Measurements from ENCODE around the gene TMEM60. TPM values are rescaled to one million over a fixed set of nuclear protein-coding genes. Genes with fewer than 3 reads are reported as not detected.

The TMEM60 gene
- total and polyA plus RNA-seq, 2 donors (not counting 3 experiments of a cell fraction or from before 2014, with no cell fraction given), result 15.8 to 19.5 TPM

DNA sequence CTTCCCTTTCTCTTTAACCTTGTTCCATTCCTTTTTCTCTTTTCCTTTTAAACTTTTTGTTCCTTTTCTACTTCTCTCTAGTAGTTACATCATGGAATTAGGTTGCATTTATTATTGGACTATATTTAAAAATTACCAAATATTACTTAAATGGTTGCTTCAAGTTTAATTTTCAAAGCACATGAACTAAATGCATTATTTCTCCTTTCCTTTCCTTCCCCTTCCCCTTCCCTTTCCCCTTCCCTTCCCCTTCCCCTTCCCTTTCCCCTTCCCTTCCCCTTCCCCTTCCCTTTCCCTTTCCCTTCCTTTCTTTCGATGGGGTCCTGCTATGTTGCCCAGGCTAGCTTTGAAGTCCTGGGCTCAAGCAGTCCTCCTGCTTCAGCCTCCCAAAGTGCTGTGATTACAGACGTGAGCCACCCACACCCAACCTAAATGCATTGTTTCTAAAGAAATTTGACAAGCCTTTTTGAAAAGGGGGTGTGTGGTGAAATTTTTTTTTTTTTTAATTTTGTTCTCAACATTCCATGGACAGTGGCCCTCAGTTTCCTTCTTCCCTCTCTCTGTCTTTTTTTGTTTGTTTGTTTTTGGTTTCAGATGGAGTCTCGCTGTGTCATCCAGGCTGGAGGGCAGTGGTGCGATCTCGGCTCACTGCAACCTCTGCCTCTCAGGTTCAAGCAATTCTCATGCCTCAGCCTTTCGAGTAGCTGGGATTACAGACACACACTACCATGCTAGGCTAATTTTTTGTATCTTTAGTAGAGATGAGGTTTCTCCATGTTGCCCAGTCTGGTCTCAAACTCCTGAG is 31.2 kb downstream of the TMEM60 start:
- Histone ChIP-seq H3K9me1 (replicated peaks; ENCODE audit: control insufficient read depth, extremely low read depth, insufficient read depth, low read length) (no peaks in the 10 kb centered on the region), H4K20me1 (replicated peaks; ENCODE audit: control insufficient read depth, extremely low read depth, insufficient read depth, low read length) (no peaks in the 10 kb centered on the region), H3K27ac (ENCODE audit: insufficient read depth, low read depth, low read length) (no peak overlapping the region), H3K9ac (replicated peaks; ENCODE audit: extremely low read depth, insufficient read depth, low read length) (no peak overlapping the region), H3K79me2 (ENCODE audit: control insufficient read depth, insufficient read depth, low read length) (peaks cover 4% of the 10 kb centered on the region), H3K27me3 (ENCODE audit: control insufficient read depth in 2 of 2, insufficient read depth in 2 of 2, low read length in 2 of 2) (no peaks in the 10 kb centered on the region), H3K4me1 (ENCODE audit: control insufficient read depth, extremely low read depth, insufficient read depth, low read length) (no peaks in the 10 kb centered on the region), H3K4me3 (replicated peaks in 1 of 3; ENCODE audit: insufficient read depth in 1 of 3, low read depth in 1 of 3, low read length in 3 of 3) (no peak overlapping the region), H3K36me3 (ENCODE audit: control insufficient read depth in 2 of 2, extremely low read depth in 1 of 2, insufficient read depth in 2 of 2, low read length in 2 of 2) (no peaks in the 10 kb centered on the region), H3K4me2 (ENCODE audit: insufficient read depth, low read length) (no peak overlapping the region), H2AFZ (ENCODE audit: low read depth, low read length) (no peak overlapping the region), H3K9me3 (replicated peaks; ENCODE audit: control insufficient read depth, insufficient read depth, low read length) (no peaks in the 10 kb centered on the region)
- intact Hi-C loops (cut with micrococcal nuclease) (no loop called here), dilution Hi-C loops (cut with MboI; ENCODE audit: extremely low pct_ligation_motif_present, low sequenced_read_pairs) (no loop called here)
- TF ChIP-seq MYC (IDR thresholded peaks at IDR 0.05; ENCODE audit: low read depth, low read length), result no peak
- TF ChIP-seq, protein P1, sequence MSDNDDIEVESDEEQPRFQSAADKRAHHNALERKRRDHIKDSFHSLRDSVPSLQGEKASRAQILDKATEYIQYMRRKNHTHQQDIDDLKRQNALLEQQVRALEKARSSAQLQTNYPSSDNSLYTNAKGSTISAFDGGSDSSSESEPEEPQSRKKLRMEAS (IDR thresholded peaks at IDR 0.05; ENCODE audit: insufficient read depth, insufficient read length), result no peak
- CTCF ChIA-PET, result interaction anchor here (2.1 kb wide), 1 partner anchor 273 kb away, joined by 4 read pairs; no protein-coding TSS in a partner anchor
- no peak for FAIRE-seq
- no TSS peak for BruUV-seq (replicated peaks)
- DNase-seq (ENCODE audit: low read depth, low spot score), result no peak
- POLR2A ChIA-PET, result no interaction called here

DNA sequence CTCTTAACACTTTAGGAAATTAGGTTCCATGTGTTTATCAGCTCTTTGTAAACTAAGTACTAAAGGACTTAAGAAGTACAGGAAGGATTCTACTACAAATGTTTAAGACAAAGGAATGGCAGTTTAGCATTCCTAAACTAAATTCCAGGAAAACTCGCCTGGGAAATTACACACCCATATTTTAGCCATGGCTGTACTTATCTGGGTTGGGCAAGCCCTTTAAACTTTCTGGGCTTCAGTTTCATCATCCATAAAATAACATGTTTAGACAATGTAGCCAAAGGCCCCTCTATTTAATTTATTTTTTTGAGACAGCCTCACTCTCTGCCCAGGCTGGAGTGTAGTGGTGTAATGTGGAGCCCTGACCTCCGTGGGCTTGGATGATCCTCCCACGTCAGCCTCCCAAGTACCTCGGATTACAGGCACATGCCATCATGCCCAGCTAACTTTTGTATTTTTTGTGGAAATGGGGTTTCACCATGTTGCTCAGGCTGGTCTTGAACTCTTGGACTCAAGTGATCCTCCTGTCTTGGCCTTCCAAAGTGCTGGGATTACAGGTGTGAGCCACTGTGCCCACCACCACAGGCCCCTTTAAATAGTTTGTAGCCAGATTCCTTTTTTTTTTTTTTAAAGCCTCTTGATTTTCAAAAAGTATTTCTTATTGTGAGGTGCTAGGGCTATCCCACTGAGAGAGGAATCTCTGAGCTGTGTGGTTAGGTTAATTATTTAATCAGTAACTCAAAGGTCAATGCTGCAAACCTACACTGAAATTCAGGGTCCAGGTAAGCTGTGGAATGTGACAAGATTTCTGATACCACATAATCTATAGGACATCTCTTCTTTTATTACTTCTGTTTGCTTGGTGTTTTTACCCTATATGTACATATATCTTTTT is 32.1 kb downstream of the TMEM60 start:
- intact Hi-C loops (cut with micrococcal nuclease), result no loop called here
- Histone ChIP-seq H3K9me3 (replicated peaks; ENCODE audit: control insufficient read depth, insufficient read depth, low read length) (no peaks in the 10 kb centered on the region), H3K36me3 (ENCODE audit: control insufficient read depth in 2 of 2, extremely low read depth in 1 of 2, insufficient read depth in 2 of 2, low read length in 2 of 2) (no peaks in the 10 kb centered on the region), H3K9me1 (replicated peaks; ENCODE audit: control insufficient read depth, extremely low read depth, insufficient read depth, low read length) (no peaks in the 10 kb centered on the region), H3K27me3 (ENCODE audit: control insufficient read depth in 2 of 2, insufficient read depth in 2 of 2, low read length in 2 of 2) (no peaks in the 10 kb centered on the region), H3K4me1 (ENCODE audit: control insufficient read depth, extremely low read depth, insufficient read depth, low read length) (no peaks in the 10 kb centered on the region), H3K79me2 (ENCODE audit: control insufficient read depth, insufficient read depth, low read length) (peaks cover 8% of the 10 kb centered on the region), H3K9ac (replicated peaks; ENCODE audit: extremely low read depth, insufficient read depth, low read length) (no peak overlapping the region), H3K4me2 (ENCODE audit: insufficient read depth, low read length) (no peak overlapping the region), H4K20me1 (replicated peaks; ENCODE audit: control insufficient read depth, extremely low read depth, insufficient read depth, low read length) (no peaks in the 10 kb centered on the region), H3K27ac (ENCODE audit: insufficient read depth, low read depth, low read length) (no peak overlapping the region), H2AFZ (ENCODE audit: low read depth, low read length) (no peak overlapping the region), H3K4me3 (replicated peaks in 1 of 3; ENCODE audit: insufficient read depth in 1 of 3, low read depth in 1 of 3, low read length in 3 of 3) (no peak overlapping the region)
- DNase-seq (ENCODE audit: low read depth, low spot score) (no peak), FAIRE-seq (no peak)
- ChIA-PET POLR2A (no interaction called here), CTCF (interaction anchor here (1.0 to 2.1 kb wide), 2 partner anchors 7 to 274 kb away, joined by 3 to 4 read pairs; no protein-coding TSS in a partner anchor)
- dilution Hi-C loops (cut with MboI; ENCODE audit: extremely low pct_ligation_motif_present, low sequenced_read_pairs), result no loop called here
- BruUV-seq (replicated peaks), result no TSS peak
- no peak for TF ChIP-seq GATA2 (IDR thresholded peaks at IDR 0.05; ENCODE audit: insufficient read depth, insufficient read length, low read depth, low read length)
